LNCAP (cell line): Measurements from ENCODE around the gene CEP152.

ENCODE experiments used
- TF ChIP-seq, protein P1 (sequence below): fragments of 450-650 bp; IDR thresholded peaks from 2 replicates; pipeline ENCODE4 v1.5.1; 2017; ENCODE audit warnings: mild to moderate bottlenecking

CEP152 gene

DNA sequence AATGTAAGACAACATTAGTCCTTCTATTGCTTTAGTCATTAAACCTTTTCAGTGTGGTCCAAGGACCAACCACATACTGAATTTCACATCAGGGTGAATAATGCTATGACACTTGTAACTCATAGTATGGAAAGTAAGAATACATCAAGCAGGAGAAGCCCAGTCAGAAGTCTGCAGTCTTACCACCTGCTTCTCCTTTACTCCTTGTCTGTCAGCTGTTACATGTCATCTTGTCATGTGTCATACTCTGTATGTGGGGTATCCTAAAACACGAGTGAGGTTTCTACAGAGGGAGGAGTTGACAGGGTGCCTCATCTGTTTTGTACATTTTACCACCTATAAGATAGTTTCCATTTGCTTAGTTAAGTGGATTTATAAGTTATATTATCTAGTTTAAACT lies 34.3 kb upstream of the CEP152 start:
- TF ChIP-seq, protein P1, sequence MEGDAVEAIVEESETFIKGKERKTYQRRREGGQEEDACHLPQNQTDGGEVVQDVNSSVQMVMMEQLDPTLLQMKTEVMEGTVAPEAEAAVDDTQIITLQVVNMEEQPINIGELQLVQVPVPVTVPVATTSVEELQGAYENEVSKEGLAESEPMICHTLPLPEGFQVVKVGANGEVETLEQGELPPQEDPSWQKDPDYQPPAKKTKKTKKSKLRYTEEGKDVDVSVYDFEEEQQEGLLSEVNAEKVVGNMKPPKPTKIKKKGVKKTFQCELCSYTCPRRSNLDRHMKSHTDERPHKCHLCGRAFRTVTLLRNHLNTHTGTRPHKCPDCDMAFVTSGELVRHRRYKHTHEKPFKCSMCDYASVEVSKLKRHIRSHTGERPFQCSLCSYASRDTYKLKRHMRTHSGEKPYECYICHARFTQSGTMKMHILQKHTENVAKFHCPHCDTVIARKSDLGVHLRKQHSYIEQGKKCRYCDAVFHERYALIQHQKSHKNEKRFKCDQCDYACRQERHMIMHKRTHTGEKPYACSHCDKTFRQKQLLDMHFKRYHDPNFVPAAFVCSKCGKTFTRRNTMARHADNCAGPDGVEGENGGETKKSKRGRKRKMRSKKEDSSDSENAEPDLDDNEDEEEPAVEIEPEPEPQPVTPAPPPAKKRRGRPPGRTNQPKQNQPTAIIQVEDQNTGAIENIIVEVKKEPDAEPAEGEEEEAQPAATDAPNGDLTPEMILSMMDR, result no peak

DNA sequence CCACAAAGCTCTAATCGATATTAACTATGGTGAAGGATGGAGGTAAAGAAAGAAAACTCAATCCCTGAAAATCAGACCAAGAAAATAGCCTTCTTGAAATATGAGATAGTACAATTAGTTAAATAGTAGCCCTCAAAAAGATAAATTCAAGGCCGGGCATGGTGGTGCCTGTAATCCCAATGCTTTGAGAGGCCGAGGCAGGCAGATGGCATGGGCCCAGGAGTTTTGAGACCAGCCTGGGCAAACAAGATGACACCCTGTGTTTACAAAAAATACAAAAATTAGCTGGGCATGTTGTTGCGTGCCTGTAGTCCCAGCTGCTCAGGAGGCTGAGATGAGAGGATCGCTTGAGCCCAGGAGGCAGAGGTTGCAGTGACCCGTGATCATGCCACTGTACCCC lies 31.6 kb upstream of the CEP152 start:
- TF ChIP-seq, protein P1, result no peak

DNA sequence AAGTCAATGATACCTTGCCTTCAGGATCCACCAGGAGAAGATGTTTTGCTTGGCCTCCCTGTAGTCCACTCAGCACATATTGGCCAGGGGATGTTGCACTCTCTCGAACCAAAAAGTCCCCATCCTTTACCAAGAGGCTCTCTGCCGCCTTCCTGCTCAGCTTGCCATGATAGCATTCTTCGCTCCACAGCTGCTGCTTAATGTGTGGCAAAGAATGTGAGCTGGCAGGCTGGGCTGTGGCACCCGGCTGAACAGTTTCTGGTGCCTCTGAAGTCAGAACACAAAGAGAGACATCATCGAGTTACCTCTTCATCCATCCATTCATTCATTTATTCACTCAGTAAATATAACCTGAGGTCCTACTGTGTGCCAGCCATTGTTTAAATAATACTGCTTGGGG lies 23.9 kb upstream of the CEP152 start:
- TF ChIP-seq, protein P1, result no peak

DNA sequence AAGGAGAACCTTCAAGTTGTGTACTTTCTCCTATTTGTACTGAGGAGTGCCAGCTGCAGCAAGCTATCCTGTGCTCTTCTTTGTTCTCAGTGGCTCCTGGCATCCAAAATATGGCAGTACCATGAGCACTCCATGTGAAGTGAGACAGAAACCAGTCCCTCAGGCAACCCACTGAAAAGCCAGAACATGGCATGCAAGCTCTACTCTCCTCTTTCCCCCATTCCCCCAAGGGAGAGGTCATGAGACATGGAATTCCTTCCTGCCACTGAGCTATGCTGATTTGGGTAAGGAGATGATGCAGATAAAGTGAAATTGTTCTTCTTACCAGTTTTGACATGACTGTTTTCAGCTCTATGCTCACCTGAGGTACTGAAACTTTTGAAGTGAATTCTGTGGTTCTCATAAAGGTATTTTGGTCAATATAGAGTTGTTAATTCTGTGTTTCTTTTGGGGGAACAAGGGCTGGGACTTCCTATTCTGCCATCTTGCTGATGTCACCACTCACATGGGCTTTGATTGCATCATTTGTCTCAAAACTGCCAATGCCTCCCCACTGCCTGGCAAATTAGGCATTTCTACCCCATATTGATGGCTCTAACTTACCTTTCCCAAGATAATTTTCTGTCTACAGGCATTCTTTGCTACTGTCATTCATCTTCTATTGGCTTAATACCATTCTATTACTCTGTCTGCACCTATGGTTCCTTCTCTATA lies 22.8 kb upstream of the CEP152 start:
- TF ChIP-seq, protein P1, result no peak

DNA sequence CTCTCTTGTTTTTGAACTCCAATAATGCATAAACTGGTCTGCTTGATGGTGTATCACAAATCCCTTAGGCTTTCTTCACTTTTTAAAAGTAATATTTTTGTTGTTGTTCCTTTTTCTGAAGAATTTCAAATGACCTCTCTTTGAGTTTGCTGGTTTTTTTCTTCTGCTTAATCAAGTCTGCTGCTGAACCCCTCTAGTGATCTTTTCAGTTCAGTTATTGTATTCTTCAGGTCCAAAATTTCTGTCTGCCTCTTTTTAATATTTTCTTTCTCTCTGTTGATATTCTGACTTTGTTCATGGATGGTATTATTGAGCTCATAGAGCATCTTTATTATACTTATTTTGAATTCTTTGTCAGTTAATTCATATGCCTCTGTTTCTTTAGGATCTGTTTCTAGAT lies 21.8 kb upstream of the CEP152 start:
- TF ChIP-seq, protein P1, result no peak

DNA sequence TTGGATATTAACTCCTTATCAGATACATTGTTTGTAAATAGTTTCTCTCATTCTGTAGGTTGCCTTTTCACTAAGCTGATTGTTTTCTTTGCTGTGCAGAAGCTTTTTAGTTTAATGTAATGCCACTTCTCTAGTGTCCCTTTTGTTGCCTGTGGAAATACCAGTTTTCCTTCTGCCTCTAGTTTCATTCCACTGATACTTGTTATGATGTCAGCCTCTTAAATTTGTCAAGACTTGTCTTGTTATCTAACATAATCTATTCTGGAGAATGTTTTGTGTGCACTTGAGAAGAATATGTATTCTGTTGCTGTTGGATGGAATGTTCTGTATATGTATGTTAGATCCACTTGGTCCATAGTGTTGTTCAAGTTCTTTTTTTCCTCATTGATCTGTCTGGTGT lies 18.0 kb upstream of the CEP152 start:
- TF ChIP-seq, protein P1, result no peak

DNA sequence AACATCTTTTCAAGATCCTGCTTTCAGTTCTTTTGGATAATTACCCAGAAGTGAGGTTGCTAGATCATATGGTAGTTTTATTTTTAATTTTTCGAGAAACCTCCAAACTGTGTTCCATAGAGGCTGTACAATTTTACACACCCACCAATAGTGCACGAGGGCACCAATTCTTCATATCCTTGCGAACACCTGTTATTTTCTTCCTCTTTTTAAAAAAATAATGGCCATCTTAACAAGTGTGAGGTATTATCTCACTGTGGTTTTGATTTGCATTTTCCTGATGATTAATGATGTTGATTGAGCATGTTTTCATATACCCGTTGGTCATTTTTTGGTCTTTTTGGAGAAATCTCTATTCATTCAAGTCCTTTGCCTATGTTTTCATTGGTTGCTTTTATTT lies 17.6 kb upstream of the CEP152 start:
- TF ChIP-seq, protein P1, result no peak

DNA sequence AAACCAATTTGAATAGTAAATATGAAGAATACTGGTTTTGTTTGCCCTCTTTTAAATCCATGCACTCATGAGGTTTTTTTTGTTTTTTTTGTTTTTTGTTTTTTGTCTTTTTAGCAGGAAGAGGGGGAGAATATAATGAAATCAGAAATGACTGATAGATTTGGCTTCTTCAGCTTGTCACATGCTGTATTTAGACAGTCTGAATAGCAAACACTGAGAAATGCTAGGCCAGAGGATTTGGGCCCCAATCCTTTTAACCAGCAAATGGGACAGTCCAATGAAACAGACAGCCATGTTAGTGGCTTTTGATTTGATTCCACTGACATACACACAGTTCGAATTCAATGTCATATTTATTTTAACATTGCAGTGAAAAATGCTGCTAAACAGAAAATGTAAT lies 14.2 kb upstream of the CEP152 start:
- TF ChIP-seq, protein P1, result no peak
